HepG2 (cell line): ENCODE measurements around the gene ATOSB. TPM values are rescaled to one million over a fixed set of nuclear protein-coding genes. Genes with fewer than 3 reads are reported as not detected.

Experiments used
- ATRX ChIP-seq: sonication (generic); formaldehyde crosslinking; IDR thresholded peaks from 2 replicates; pipeline ENCODE4 v1.4.0; 2020; ENCODE audit warnings: missing genetic modification reagents, borderline replicate concordance
- CENPT ChIP-seq: sonication (generic); formaldehyde crosslinking; IDR thresholded peaks from 2 replicates; pipeline ENCODE4 v1.8.0; 2022; ENCODE audit warnings: low read depth, mild to moderate bottlenecking, moderate library complexity, missing genetic modification reagents
- MEF2D ChIP-seq: sonication (generic); formaldehyde crosslinking; IDR thresholded peaks from 2 replicates; pipeline ENCODE4 v1.5.1; 2020; ENCODE audit warnings: mild to moderate bottlenecking, missing genetic modification reagents
- MEIS2 ChIP-seq: sonication (generic); formaldehyde crosslinking; IDR thresholded peaks from 2 replicates; pipeline ENCODE4 v1.9.0; 2021; ENCODE audit warnings: mild to moderate bottlenecking, missing genetic modification reagents
- NONO ChIP-seq, 2 experiments: fragments of 450-650 bp in 1 of 2; sonication (generic) in 1 of 2; formaldehyde crosslinking in 1 of 2; IDR thresholded peaks in 1 of 2; conservative IDR thresholded peaks in 1 of 2; 2 replicates each; pipeline versions ENCODE4 v1.6.1 to v1.8.0; 2017 to 2022; ENCODE audit warnings: mild to moderate bottlenecking in 1 of 2, missing genetic modification reagents in 1 of 2, moderate library complexity in 1 of 2
- REPIN1 ChIP-seq: sonication (generic); formaldehyde crosslinking; IDR thresholded peaks from 2 replicates; pipeline ENCODE4 v1.8.0; 2022; ENCODE audit warnings: missing genetic modification reagents, low read depth, mild to moderate bottlenecking, borderline replicate concordance
- ZNF33A ChIP-seq: sonication (generic); formaldehyde crosslinking; IDR thresholded peaks from 2 replicates; pipeline ENCODE4 v1.5.1; 2020; ENCODE audit warnings: missing genetic modification reagents, mild to moderate bottlenecking, moderate library complexity, borderline replicate concordance
- ZNF747 ChIP-seq: sonication (generic); formaldehyde crosslinking; IDR thresholded peaks from 2 replicates; pipeline ENCODE4 v1.8.1; 2023; ENCODE audit warnings: missing genetic modification reagents, mild to moderate bottlenecking, borderline replicate concordance
- ZNF850 ChIP-seq: sonication (generic); formaldehyde crosslinking; conservative IDR thresholded peaks from 2 replicates; pipeline ENCODE4 v1.9.0; 2021; ENCODE audit warnings: mild to moderate bottlenecking, missing genetic modification reagents
- ZSCAN31 ChIP-seq: sonication (generic); formaldehyde crosslinking; IDR thresholded peaks from 2 replicates; pipeline ENCODE4 v1.5.0; 2020; ENCODE audit warnings: low read depth, mild to moderate bottlenecking, missing genetic modification reagents
- ZSCAN9 ChIP-seq: IDR thresholded peaks from 2 replicates; pipeline ENCODE4 v1.6.1; 2016; ENCODE audit warnings: borderline replicate concordance
- ZUFSP ChIP-seq: sonication (generic); formaldehyde crosslinking; IDR thresholded peaks from 2 replicates; pipeline ENCODE4 v1.9.0; 2021; ENCODE audit warnings: missing genetic modification reagents, mild to moderate bottlenecking, borderline replicate concordance
- polyA plus RNA-seq, 8 experiments: library from polyadenylated mRNA; depleted of rRNA in 3 of 8; stranded (reverse) in 7 of 8; unstranded in 1 of 8; fragments of >200 nt; fragmentation: Illumina TruSeq in 4 of 8; extraction: Trizol in 4 of 8; gene quantifications; 2 replicates each; pipeline versions ENCODE4 v1.2.1 to v1.2.3, GENCODE V29; 2011 to 2016; ENCODE audit warnings: low read depth in 4 of 8, missing spikeins in 1 of 8, mixed read lengths in 1 of 8; ENCODE audit not compliant: insufficient read depth in 1 of 8
- total RNA-seq, 5 experiments: library from RNA; depleted of rRNA; stranded (reverse); fragments of >200 nt; fragmentation: Illumina TruSeq; extraction: Trizol; gene quantifications; 2 replicates each; pipeline ENCODE4 v1.2.3, GENCODE V29; 2016; ENCODE audit warnings: low read depth in 1 of 5
- TF ChIP-seq, protein P1 (sequence below): sonication (generic); formaldehyde crosslinking; IDR thresholded peaks from 2 replicates; pipeline ENCODE4 v1.4.0; 2020; ENCODE audit warnings: missing genetic modification reagents
- TF ChIP-seq, protein P2 (sequence below): fragments of 450-650 bp; IDR thresholded peaks from 2 replicates; pipeline ENCODE4 v1.6.1; 2017; ENCODE audit warnings: mild to moderate bottlenecking
- TF ChIP-seq, protein P3 (sequence below): sonication (generic); formaldehyde crosslinking; IDR thresholded peaks from 2 replicates; pipeline ENCODE4 v1.4.0; 2020; ENCODE audit warnings: missing genetic modification reagents, borderline replicate concordance
- TF ChIP-seq, protein P4 (sequence below): sonication (generic); formaldehyde crosslinking; IDR thresholded peaks from 2 replicates; pipeline ENCODE4 v1.4.0; 2020; ENCODE audit warnings: mild to moderate bottlenecking, missing genetic modification reagents

Gene ATOSB
- total and polyA plus RNA-seq, 2 of the 13 experiments (the other 11 are each of a cell fraction or from before 2014, with no cell fraction given): 1.9 to 6.4 TPM

DNA sequence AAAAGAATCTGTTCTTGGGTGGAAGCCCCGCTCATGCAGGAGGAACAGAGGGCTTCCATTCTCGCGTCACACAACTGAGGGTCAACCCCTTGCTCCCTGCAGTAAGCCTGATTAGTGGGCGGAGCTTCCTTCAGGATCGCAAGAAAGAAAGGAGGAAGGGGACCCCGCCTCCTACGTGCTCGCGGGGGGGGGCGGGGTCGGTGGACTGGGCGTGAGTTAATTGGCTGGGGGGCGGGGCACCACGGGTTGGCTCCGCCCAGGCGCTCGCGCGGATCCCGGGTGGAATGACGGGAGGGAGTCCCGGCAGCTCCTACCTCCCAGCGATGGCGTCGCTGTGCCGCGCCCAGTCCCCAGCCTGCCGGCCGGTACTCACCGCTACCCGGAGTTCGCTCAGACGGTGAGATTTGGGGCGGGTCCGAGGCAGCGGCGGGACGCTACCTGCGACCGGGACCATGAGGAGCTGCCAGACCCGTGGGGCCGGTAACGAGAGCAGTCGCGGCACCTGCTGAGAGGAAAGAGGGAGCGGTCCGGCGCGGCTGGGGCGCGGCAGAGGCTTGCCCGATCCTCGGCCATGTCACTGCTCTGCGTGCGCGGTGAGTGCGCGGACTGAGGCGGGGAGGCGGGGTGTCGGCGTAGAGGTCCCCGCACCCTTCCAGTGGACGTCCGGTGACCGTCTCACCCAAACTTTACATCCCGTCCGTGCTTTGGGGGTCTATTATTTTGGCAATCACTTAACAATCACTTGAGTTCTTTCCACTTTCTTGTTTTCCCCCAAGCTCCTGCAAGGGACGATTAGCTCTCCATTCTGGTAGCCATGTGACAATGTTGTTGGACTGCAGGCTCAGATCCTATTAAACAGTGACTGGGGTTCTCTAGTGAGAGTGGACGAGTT lies 46.3 kb upstream of the ATOSB start, which contains the start of gene UNC13B (continued):
- no peak for TF ChIP-seq ZUFSP (CRISPR knock-in tag)
- TF ChIP-seq, protein P1, sequence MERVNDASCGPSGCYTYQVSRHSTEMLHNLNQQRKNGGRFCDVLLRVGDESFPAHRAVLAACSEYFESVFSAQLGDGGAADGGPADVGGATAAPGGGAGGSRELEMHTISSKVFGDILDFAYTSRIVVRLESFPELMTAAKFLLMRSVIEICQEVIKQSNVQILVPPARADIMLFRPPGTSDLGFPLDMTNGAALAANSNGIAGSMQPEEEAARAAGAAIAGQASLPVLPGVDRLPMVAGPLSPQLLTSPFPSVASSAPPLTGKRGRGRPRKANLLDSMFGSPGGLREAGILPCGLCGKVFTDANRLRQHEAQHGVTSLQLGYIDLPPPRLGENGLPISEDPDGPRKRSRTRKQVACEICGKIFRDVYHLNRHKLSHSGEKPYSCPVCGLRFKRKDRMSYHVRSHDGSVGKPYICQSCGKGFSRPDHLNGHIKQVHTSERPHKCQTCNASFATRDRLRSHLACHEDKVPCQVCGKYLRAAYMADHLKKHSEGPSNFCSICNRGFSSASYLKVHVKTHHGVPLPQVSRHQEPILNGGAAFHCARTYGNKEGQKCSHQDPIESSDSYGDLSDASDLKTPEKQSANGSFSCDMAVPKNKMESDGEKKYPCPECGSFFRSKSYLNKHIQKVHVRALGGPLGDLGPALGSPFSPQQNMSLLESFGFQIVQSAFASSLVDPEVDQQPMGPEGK: peak; percentile 41; the same call in 1 of the 2 replicates
- TF ChIP-seq, protein P2, sequence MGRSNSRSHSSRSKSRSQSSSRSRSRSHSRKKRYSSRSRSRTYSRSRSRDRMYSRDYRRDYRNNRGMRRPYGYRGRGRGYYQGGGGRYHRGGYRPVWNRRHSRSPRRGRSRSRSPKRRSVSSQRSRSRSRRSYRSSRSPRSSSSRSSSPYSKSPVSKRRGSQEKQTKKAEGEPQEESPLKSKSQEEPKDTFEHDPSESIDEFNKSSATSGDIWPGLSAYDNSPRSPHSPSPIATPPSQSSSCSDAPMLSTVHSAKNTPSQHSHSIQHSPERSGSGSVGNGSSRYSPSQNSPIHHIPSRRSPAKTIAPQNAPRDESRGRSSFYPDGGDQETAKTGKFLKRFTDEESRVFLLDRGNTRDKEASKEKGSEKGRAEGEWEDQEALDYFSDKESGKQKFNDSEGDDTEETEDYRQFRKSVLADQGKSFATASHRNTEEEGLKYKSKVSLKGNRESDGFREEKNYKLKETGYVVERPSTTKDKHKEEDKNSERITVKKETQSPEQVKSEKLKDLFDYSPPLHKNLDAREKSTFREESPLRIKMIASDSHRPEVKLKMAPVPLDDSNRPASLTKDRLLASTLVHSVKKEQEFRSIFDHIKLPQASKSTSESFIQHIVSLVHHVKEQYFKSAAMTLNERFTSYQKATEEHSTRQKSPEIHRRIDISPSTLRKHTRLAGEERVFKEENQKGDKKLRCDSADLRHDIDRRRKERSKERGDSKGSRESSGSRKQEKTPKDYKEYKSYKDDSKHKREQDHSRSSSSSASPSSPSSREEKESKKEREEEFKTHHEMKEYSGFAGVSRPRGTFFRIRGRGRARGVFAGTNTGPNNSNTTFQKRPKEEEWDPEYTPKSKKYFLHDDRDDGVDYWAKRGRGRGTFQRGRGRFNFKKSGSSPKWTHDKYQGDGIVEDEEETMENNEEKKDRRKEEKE: no peak
- TF ChIP-seq ZSCAN9 (CRISPR knock-in tag): peak; percentile 46; the same call in 1 of the 2 replicates
- TF ChIP-seq ZNF747 (CRISPR knock-in tag): peak; percentile 88
- TF ChIP-seq ZNF850 (CRISPR knock-in tag): no peak
- TF ChIP-seq REPIN1 (CRISPR knock-in tag): peak; percentile 77; the same call in 1 of the 2 replicates
- TF ChIP-seq MEF2D (CRISPR knock-in tag): 0 out of 2 replicates have a peak, but pooled peaks have one; percentile 65
- TF ChIP-seq, protein P3, sequence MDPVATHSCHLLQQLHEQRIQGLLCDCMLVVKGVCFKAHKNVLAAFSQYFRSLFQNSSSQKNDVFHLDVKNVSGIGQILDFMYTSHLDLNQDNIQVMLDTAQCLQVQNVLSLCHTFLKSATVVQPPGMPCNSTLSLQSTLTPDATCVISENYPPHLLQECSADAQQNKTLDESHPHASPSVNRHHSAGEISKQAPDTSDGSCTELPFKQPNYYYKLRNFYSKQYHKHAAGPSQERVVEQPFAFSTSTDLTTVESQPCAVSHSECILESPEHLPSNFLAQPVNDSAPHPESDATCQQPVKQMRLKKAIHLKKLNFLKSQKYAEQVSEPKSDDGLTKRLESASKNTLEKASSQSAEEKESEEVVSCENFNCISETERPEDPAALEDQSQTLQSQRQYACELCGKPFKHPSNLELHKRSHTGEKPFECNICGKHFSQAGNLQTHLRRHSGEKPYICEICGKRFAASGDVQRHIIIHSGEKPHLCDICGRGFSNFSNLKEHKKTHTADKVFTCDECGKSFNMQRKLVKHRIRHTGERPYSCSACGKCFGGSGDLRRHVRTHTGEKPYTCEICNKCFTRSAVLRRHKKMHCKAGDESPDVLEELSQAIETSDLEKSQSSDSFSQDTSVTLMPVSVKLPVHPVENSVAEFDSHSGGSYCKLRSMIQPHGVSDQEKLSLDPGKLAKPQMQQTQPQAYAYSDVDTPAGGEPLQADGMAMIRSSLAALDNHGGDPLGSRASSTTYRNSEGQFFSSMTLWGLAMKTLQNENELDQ (CRISPR knock-in tag): no peak
- TF ChIP-seq MEIS2: peak; percentile 17; the same call in 1 of the 2 replicates
- TF ChIP-seq ZNF33A: no peak; the same call in 1 of the 2 replicates
- TF ChIP-seq ATRX (CRISPR knock-in tag): no peak
- TF ChIP-seq, protein P4, sequence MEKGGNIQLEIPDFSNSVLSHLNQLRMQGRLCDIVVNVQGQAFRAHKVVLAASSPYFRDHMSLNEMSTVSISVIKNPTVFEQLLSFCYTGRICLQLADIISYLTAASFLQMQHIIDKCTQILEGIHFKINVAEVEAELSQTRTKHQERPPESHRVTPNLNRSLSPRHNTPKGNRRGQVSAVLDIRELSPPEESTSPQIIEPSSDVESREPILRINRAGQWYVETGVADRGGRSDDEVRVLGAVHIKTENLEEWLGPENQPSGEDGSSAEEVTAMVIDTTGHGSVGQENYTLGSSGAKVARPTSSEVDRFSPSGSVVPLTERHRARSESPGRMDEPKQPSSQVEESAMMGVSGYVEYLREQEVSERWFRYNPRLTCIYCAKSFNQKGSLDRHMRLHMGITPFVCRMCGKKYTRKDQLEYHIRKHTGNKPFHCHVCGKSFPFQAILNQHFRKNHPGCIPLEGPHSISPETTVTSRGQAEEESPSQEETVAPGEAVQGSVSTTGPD: no peak
- no peak for TF ChIP-seq NONO (IDR thresholded peaks at IDR 0.05)
- no peak; the same call in 1 of the 2 replicates for TF ChIP-seq NONO (CRISPR knock-in tag; conservative IDR thresholded peaks at IDR 0.05)
- peak; percentile 27; the same call in 1 of the 2 replicates for TF ChIP-seq CENPT (CRISPR knock-in tag)
- peak; percentile 74; the same call in 1 of the 2 replicates for TF ChIP-seq ZSCAN31 (CRISPR knock-in tag)
